Fibroblast of mammary gland (primary cell): Measurements from ENCODE around the gene ADAD2.

Experiments
- DNase-seq: peaks from one replicate; pipeline ENCODE4 v3.0.0-alpha.2; 2010; ENCODE audit warnings: low read depth
- H3K4me3 ChIP-seq: 2 replicates; pipeline ENCODE4 v1.5.1; 2011; ENCODE audit warnings: low read depth, mild to moderate bottlenecking, low read length, moderate library complexity; ENCODE audit not compliant: control insufficient read depth
- CTCF ChIP-seq: conservative IDR thresholded peaks from 2 replicates; pipeline ENCODE4 v1.5.1; 2011; ENCODE audit warnings: low read depth, low read length, inconsistent platforms; ENCODE audit not compliant: control insufficient read depth, insufficient read depth

The ADAD2 gene

GRCh38 chr16:84205976-84206691 lies 15.2 kb downstream of the ADAD2 start:
- H3K4me3 ChIP-seq = no peak overlapping the region
- DNase-seq = no peak
- TF ChIP-seq CTCF = no peak

GRCh38 chr16:84207251-84207650 lies 16.3 kb downstream of the ADAD2 start:
- no peak for DNase-seq
- no peak for TF ChIP-seq CTCF
- no peak overlapping the region for H3K4me3 ChIP-seq

GRCh38 chr16:84207879-84208278 lies 16.9 kb downstream of the ADAD2 start:
- no peak for TF ChIP-seq CTCF
- no peak for DNase-seq

GRCh38 chr16:84209989-84210388 lies 19.0 kb downstream of the ADAD2 start:
- DNase-seq = no peak
- no peak overlapping the region for H3K4me3 ChIP-seq
- TF ChIP-seq CTCF = no peak

More at GRCh38 chr16:84207879-84208278, 16.9 kb downstream of the ADAD2 start:
- no peak overlapping the region for H3K4me3 ChIP-seq

GRCh38 chr16:84212154-84212553 lies 21.2 kb downstream of the ADAD2 start:
- no peak for TF ChIP-seq CTCF
- H3K4me3 ChIP-seq = no peak overlapping the region
- DNase-seq = no peak

- no peak for DNase-seq
- TF ChIP-seq CTCF = no peak
- no peak overlapping the region for H3K4me3 ChIP-seq
Observed at GRCh38 chr16:84212631-84213030, 21.7 kb downstream of the ADAD2 start.

GRCh38 chr16:84214451-84215066 lies 23.6 kb downstream of the ADAD2 start:
- TF ChIP-seq CTCF = no peak
- DNase-seq = no peak
- no peak overlapping the region for H3K4me3 ChIP-seq
